Measurements from ENCODE around the gene FUZ.

FUZ gene

DNA sequence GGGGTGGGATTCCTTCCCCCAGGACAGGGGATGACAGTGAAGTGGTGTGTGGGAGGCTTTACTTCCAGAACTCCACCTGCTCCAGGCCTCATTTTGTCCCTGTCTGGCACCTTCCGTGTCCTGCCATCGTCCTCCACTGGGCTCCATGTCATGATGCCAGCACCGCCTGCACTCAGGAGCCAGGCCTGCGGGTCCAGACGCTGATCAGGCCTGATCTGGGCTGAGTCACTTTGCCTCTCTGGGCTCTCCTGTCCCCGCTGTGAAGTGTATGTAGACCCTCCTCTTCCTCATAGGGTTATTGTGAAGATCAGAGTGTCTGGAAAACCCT is 9.6 kb downstream of the FUZ start:
- no peak for DNase-seq

DNA sequence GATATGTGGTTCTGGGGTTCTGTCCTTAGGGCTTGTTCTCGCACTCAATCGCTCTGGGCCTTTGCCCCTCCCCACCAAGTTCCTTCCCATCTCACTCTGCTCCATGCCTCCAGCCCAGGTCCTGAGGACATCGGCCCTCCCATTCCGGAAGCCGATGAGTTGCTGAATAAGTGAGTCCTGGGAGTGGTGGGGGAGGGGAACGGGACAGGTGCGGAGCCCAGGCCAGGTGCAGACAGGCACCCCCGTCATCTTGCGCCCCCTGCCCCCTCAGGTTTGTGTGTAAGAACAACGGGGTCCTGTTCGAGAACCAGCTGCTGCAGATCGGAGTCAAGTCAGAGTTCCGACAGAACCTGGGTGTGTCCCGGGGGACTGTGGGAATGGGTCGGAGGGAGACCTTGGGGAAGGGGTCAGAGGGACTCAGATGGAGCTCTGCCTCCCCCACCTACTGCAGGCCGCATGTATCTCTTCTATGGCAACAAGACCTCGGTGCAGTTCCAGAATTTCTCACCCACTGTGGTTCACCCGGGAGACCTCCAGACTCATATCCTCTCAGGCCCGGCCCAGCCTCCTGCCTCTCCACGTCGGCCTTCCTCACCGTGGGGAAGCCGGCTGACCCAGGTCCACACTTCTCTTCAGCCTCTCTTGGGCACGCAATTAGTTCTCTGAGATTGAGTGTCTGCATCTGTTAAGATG is 10.1 kb downstream of the FUZ start:
- no peak for DNase-seq

DNA sequence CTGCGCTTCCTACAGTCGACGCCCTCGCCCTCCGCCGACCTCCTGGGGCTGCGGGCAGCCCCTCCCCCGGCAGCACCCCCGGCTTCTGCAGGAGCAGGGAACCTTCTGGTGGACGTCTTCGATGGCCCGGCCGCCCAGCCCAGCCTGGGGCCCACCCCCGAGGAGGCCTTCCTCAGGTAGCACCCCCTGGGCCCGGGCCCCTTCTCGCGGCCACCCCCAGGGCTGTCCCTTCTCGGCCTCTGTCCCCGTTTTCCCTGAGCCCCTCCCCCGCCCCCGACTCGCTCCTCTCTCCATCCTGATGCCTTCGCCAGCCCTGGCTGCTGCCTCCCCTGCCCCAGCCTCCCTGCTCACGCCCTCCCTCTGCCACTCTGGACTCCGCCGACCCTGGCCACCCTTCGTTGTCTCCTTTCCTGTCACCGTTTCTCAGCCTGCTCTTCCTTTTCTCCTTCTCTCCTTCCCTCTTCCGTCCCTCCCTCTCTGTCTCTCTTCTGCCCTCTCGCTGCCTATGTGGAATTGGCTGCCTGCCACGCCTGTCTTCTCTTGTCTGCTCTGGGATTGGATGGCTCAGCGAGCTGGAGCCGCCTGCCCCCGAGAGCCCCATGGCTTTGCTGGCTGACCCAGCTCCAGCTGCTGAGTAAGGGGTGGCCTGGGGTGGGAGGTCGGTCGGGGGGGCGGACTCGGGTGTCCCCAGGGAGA is 11.0 kb downstream of the FUZ start:
- DNase-seq: peak; percentile 24

DNA sequence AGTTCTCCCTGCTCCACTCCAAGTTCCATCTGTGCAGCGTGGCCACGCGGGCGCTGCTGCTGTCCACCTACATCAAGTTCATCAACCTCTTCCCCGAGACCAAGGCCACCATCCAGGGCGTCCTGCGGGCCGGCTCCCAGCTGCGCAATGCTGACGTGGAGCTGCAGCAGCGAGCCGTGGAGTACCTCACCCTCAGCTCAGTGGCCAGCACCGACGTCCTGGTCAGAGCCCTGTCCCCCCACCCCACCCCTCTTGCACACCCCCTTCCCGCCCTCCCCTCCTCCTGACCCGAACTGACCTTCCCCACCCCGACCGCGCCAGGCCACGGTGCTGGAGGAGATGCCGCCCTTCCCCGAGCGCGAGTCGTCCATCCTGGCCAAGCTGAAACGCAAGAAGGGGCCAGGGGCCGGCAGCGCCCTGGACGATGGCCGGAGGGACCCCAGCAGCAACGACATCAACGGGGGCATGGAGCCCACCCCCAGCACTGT is 11.6 kb downstream of the FUZ start:
- DNase-seq: no peak

DNA sequence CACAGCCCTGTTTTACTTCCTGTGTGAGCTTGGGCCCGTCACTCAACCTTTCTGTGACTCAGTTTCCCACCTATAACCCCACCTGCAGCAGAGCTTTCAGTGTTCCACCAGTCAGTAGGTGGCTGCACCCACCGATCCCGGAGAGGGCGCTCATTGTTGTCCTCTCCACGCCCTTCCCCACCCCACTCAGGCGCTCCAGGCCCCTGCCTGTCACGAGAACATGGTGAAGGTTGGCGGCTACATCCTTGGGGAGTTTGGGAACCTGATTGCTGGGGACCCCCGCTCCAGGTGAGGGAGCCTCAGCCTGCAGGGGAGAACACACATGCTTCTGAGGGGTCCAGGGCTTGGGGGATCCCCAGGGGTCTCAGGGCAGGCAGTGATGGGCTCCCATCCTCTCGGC is 12.3 kb downstream of the FUZ start:
- DNase-seq: no peak

DNA sequence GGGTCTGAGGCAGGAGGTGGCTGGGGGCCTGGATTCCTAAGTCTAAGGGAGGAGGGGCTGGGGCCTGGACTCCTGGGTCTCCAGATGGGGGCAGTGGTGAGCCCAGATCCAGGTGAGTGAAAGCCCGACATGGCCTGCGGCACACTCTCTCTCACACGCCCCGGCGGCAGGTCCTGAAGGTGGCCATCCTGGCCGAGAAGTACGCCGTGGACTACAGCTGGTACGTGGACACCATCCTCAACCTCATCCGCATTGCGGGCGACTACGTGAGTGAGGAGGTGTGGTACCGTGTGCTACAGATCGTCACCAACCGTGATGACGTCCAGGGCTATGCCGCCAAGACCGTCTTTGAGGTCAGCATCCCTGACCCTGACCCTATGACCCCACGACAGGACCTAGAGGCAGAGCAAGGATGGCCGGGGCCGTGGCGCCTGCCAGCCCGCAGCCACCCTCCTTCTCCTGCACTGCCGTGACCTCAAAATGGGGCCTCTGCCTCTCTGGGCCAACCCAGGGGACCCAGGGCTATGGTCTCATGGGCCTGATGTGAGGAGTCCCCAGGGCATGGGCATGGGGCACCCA is 13.2 kb downstream of the FUZ start:
- DNase-seq: no peak

DNA sequence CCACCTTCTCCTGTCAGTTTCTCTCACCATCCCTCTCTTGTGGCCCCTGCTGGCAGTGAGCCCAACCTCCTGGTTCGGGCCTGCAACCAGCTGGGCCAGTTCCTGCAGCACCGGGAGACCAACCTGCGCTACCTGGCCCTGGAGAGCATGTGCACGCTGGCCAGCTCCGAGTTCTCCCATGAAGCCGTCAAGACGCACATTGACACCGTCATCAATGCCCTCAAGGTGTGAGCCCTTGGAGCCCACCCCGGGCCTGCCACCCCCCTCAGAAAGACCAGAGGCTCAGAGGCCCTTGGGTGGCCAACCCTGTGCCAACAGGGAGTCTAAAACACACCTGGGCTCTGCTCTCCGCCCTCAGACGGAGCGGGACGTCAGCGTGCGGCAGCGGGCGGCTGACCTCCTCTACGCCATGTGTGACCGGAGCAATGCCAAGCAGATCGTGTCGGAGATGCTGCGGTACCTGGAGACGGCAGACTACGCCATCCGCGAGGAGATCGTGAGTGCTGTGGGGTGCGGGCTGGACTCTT is 13.8 kb downstream of the FUZ start:
- no peak for DNase-seq

DNA sequence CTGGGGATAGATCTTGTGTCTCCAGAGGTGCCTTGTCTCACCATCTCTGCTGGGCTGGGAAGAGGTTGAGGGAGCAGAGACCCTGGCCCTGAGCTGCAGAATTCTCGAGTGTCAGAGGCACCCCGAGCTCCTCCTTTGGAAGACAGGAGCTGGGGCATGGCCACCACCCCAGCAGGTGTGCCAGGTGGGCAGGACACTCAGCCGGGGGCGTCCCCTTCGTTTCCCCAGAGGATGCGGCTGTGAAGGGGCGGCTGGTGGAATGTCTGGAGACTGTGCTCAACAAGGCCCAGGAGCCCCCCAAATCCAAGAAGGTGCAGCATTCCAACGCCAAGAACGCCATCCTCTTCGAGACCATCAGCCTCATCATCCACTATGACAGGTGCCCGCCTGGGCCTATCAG is 14.5 kb downstream of the FUZ start:
- DNase-seq: no peak

DNA sequence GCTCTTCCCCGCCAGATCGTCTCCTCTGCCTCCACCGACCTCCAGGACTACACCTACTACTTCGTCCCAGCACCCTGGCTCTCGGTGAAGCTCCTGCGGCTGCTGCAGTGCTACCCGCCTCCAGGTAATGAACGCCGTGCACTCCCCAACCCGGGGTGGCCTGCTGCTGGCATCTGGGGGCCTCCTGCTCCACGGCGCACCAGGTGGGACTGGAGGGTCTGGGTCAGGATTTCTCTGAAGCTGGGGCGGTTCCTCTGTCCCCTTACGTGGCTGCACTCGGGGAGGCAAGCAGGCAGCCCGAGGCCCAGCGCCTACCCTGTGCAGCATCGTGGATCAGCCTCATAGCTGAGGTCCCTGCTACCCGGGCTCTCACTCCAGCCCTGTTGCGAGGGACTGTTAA is 17.5 kb downstream of the FUZ start:
- no peak for DNase-seq

DNA sequence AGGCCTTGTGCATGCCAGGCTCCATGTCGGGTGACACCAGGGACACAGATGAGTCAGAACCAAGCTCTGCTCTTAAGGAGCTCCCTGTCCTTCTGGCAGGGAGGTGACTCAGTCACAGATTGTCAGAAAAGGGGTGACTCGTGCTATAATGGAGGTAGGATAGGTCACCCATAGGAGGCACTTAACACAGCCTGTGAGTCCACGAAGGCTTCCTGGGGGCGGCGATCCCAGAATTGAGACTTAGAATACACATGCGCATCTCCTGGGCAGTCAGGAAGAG is 19.6 kb downstream of the FUZ start:
- DNase-seq: no peak

DNA sequence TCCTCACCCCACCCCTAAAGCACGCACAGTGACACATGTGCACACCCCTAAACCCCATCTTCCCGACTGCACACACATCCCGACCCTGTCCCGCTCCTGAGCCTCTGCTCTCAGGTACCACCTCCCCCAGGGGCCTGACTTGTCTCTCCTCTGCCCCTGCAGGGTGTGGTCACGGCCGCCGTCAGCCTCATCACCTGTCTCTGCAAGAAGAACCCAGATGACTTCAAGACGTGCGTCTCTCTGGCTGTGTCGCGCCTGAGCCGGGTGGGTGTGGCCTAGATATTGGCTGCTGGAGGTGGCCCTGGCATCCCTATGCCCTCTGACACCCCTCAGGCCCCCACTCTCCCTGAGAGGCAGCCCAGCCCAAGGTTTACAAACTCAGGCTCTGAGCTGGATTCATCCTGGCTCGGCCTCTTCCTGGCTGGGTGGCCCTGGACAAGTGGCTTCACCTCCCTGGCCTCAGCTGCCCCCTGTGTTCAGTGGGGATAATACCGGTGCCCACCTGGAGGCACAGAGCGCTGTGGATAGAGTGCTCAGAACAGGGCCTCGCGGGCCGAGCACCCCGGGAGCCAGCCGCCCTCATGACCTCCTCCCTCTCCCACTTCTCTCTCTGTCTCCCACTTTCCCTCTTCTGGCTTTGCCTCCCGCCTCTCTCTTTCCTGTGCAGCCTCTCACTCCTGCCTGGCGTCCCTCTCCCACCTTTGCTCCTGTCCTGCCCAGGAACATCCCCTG is 20.1 kb downstream of the FUZ start:
- DNase-seq: no peak

DNA sequence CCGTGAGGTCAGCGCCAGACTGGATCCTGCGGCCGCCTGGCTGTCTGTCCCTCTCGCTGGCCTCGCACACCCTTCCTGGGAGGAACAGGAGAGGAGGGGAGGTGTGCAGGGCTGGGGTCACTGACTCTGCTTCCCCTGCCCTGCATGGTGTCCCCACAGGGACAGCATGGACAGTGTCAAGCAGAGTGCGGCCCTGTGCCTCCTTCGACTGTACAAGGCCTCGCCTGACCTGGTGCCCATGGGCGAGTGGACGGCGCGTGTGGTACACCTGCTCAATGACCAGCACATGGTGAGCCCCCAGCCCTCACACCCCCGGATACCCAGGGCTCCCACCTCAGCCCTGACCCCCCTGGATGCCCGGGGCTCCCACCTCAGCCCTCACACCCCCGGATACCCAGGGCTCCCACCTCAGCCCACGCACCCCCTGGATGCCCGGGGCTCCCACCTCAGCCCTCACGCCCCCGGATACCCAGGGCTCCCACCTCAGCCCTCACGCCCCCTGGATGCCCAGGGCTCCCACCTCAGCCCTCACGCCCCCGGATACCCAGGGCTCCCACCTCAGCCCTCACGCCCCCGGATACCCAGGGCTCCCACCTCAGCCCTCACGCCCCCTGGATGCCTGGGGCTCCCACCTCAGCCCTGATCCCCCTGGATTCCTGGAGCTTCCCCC is 21.2 kb downstream of the FUZ start:
- no peak for DNase-seq

DNA sequence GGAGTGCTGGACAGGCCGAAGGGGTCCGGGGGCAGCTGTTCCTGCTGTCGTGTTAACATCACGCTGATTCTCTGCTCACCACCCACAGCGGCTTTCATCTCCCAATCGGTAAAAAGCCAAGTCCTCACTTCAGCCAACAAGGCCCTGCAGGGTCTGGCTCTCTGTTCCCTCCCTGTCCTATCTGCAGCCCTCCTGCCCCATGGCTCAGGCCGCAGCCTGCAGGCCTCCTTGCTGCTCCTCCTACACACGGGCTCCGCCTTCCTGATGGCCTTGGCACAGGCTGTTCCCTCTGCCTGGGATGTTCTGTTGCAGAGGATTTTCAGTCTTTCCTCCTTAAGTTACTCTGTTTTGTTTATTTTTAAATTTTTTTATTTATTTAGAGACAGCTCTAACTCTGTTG is 22.2 kb downstream of the FUZ start:
- no peak for DNase-seq

DNA sequence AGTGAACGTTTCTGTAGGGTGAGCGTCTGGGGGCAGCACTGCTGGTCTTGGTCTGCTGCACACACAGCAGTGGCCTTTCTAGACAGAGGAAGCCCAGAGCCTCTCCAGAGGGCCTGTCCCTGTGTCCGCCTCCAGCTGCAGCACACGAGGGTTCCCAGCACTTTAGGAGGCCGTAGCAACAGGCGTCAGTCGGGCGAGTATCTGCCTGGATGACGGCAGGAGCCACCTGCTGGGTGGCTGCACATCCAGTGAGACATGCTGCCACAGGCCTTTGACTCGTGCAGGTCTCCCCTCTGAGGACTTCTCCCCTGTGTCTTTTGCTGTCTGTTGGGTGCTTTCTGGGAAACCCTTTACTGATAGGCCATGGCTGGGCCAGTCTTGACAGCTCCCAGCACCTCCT is 24.2 kb downstream of the FUZ start:
- DNase-seq: no peak

DNA sequence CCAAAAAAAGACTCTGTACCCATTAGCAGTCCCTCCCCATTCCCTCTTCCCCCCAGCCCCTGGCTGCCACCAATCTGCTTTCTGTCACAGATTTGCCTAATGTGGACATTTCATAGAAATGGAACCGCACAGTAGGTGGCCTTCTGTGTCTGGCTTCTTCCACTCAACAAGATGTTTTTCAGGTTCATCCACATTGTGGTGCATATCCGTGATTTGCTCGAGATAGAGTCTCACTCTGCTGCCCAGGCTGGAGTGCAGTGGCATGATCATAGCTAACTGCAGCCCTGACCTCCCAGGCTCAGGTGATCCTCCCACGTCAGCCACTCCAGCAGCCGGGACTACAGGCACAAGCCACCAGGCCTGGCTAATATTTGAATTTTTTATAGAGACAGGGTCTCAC is 25.3 kb downstream of the FUZ start:
- no peak for DNase-seq

DNA sequence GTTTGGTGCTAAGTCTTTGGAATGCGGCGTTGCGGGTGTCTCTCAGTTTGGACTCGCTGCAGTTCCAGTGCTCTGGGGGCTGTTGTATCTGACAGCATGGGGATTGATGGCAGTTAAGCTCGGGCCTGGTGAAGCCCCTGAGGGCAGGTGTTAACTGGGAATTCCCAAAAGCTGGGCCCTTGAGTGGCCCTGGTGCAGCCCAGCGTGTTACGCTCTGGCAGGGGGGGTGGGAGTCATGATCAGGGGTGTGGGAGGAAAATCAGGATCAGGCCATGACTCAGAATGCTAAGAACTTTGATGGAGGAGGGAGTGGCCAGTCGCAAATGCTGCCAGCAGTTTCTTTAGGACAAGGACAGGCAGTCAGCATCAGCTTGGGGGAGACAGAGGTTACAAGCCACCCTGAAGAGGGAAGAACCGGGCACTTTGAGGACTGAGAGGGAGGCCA is 26.7 kb downstream of the FUZ start:
- no peak for DNase-seq

DNA sequence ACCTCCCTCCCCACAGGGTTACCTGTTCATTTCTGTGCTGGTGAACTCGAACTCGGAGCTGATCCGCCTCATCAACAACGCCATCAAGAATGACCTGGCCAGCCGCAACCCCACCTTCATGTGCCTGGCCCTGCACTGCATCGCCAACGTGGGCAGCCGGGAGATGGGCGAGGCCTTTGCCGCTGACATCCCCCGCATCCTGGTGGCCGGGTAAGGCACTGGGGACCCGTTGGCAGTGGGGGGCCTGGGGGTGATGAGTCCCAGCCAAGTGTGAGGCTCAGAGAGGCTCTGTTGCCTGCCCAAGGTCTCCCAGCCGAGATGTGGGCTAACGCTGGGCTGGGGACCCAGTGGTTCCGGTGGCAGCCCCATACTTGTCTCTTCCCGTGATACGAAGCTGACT is 30.6 kb downstream of the FUZ start:
- no peak for DNase-seq

DNA sequence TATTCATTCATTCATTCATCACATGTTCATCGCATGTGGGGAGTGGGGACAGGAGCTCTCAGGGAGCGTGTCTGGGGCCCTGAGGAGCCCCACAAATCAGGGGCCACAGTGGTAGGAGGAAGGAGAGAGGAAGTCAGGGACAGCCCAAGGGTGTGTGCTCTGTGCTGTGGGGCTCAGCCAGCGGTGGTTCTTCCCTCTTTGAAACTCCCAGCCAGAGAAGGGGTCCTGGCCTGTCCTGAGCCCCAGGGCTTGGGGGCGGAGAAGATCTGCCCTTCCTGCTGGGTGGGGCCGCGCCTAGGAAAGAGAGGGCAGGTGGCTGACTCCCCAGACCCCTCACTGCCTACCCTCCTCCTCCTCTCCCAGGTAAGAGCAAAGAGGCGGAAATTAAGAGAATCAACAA is 31.7 kb downstream of the FUZ start:
- DNase-seq: no peak

DNA sequence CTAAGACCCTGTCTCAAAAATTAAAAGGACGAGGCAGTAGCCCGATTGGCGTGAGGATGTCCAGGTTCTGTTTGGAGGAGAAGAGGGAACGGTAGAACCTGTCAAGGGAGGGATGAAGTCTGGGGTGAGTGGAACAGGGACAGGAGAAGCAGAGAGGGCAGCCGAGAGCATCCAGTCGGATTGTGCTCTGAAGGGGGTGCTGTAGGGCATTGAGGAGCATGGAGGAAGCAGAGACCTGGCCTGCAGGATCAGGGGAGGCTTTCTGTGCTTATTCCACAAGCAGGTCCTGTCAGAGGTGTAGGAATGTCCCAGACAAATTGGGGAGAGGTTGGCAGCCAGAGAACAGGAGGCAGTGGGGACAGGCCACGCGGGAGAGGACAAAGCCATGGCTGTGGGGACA is 32.2 kb downstream of the FUZ start:
- no peak for DNase-seq

DNA sequence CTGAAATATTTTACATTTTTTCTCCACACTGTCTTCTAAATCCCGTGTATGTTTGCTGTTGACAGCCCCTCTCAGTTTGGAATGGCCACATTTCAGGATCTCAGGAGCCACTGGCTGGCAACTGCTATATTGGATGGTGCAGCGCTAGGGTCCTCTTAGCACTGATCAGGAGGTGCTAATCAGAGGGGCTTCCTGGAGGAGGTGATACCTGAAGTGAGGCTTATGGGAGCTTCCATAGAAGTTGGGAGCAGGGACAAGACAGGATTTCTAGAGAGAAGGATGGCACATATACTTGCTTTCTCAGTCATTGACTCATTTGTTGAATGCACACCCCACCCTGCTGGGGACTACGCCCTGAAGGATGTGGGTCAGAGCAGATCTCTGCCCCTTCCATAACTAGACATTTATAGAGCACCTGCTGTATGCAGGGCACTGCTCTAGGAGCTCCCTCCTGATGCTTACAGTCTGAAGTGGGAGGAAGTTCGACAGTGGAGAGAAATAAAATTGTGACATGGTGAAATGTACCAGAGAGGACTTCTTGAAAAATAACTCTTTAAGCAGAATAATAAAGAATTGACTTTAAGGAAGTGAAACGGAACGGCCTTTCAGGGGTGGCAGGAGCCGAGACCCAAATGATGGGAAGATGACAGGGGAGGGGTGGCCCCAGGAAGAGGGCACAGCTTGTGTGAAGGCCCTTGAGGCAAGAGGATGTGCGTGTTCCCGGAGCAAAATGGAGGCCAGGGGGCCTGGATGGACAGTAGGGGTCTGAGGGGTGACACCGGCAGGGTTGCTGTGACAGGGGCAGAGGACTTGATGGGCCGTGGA is 33.1 kb downstream of the FUZ start:
- no peak for DNase-seq

DNA sequence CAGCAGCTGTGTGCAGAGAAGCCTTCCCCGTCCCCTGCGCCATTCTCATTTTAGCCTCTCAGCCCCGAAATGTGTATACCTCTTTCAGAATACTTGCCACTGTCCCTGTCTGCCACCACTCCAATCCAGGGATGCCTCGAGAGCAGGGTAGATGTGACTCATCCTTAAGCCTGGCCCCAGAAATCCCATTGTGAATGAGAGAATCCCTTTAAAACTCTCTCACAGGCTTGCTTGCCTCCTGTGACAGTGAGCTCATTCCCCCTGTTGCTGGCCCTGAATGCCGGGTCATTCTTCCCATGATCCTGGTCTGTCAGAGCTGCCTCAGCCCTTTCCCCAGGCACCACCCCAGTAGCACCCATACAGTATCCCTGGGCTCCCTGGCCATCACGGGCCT is 36.7 kb downstream of the FUZ start:
- DNase-seq: no peak

DNA sequence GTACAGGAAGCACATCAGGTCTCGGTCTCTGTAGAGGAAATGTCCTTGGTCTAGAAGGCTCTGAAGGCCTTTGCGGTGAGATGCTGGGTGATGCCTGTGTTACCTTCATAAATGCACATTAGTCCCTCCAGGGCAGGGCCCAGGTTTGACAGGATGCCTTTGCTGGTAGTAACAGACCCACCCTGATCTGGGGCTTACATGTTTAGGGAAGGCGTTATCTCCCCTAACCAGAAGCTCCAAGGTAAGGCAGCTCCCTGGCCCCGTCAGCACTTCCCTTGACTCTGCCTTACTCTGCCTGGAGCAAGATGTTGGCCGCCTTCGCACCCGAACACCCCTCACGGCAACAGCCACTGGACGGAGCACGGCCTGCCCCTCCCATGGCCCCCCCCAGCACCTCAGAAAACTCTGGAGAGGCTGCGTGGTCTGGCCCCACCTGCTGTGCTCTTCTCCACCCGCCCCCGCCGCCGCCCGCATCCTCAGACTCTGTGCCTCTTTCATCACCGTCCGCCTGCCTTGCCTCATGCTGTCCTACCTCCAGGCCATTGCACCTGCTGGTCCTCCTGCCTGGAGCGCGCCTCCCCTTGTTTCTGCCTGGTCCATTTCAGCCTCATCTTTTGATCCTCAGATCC is 37.2 kb downstream of the FUZ start:
- DNase-seq: no peak

Measured in NCI-H446 treated with DMSO at 0.1 percent for 48 hours (cell line).